Activated T-helper 1 cell treated with anti-CD3 and anti-CD28 coated beads, Interleukin-12 subunit alpha, Interleukin-12 subunit beta, Interleukin-2, Interleukin-4 antibody, amounts not matched to agents 30 ng/mL and 10 ng/mL and 1 ng/mL, durations not matched to agents 14 hours and 24 hours and 36 hours (primary cell): Measurements from ENCODE around the gene MCRIP2. TPM values are rescaled to one million over a fixed set of nuclear protein-coding genes. Genes with fewer than 3 reads are reported as not detected.

Source experiments
- DNase-seq: peaks from one replicate; pipeline ENCODE4 v3.0.0; 2021; ENCODE audit warnings: low spot score
- H3K27ac Mint-ChIP-seq: one replicate; pipeline ENCODE4 v1.8.0; 2021; ENCODE audit warnings: mild to moderate bottlenecking, mixed read lengths
- H3K27me3 Mint-ChIP-seq: one replicate; pipeline ENCODE4 v1.8.0; 2022; ENCODE audit warnings: mild to moderate bottlenecking, moderate library complexity, mixed read lengths; ENCODE audit not compliant: insufficient read depth
- H3K36me3 Mint-ChIP-seq: one replicate; pipeline ENCODE4 v1.8.0; 2021; ENCODE audit warnings: low read depth, mixed read lengths
- H3K4me1 Mint-ChIP-seq: one replicate; pipeline ENCODE4 v1.8.0; 2021; ENCODE audit warnings: low read depth, mixed read lengths
- H3K4me3 Mint-ChIP-seq: one replicate; pipeline ENCODE4 v1.8.0; 2021; ENCODE audit warnings: mild to moderate bottlenecking, moderate library complexity, mixed read lengths
- H3K9me3 Mint-ChIP-seq: one replicate; pipeline ENCODE4 v1.8.0; 2021; ENCODE audit warnings: mixed read lengths
- intact Hi-C: fragments of 100-400 bp; cut with micrococcal nuclease; formaldehyde crosslinking; loops from one replicate; pipeline ENCODE4 v1.15.1; 2024
- total RNA-seq: library from RNA; stranded (reverse); gene quantifications from 2 replicates; pipeline ENCODE4 v1.2.3, GENCODE V29; 2022

MCRIP2 gene
- total RNA-seq, 1 donor from 2014 or later: 66.5 TPM

DNA sequence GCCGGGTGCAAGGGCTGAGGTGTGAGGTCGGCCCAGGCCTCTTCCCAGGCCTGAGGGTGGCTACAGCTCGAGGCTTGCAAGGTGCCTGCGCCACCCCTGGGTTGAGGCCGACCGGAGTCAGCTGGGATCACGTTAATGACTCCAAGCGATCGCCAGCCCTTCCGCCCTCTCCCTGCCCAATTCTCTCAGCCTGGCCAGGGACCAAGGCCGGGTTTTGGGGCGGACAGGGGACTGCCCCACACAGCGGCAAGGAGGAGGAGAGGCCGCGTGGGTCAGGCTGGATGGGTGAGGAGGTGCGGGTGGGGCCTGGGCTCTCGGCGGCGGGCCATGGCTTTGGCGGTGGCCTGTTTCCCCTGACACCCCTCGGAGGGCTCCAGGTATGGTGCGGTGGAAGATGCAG is 51.7 kb downstream of the MCRIP2 start:
- H3K9me3 Mint-ChIP-seq: no peaks in the 10 kb centered on the region
- intact Hi-C loops: no loop called here
- H3K4me1 Mint-ChIP-seq: peaks cover 17% of the 10 kb centered on the region
- H3K27ac Mint-ChIP-seq: no peak overlapping the region
- H3K36me3 Mint-ChIP-seq: peaks cover 3% of the 10 kb centered on the region
- peak overlapping the region; percentile 11 for H3K4me3 Mint-ChIP-seq
- H3K27me3 Mint-ChIP-seq: peaks cover 9% of the 10 kb centered on the region
- no peak for DNase-seq

DNA sequence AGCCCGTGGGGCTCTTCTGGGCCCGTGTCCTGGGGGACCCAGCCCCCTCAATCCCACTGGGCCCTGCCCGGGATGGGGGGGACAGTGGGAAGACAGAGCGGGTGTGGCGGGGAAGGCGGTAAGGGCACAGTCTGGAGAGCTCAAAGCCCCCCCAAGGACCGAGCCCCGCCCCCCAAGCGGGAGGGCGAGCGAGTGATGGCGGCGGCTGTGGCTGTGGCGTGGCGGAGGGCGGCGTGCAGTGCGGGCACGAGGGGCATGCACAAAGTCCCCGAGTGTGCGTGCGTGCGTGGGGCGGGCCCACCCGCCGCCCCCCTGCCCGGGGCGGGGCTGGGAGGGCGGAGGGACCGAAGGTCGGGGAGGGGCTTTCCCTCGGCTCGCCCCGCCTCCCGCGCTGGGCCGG is 52.1 kb downstream of the MCRIP2 start:
- Mint-ChIP-seq H3K36me3 (peaks cover 3% of the 10 kb centered on the region), H3K4me3 (peak overlapping the region; percentile 11), H3K9me3 (no peaks in the 10 kb centered on the region), H3K27ac (no peak overlapping the region), H3K4me1 (peaks cover 17% of the 10 kb centered on the region), H3K27me3 (peaks cover 9% of the 10 kb centered on the region)
- intact Hi-C loops: no loop called here
- DNase-seq: no peak

GRCh38 chr16:694187-694862 is 52.7 kb downstream of the MCRIP2 start:
- H3K36me3 Mint-ChIP-seq: peaks cover 3% of the 10 kb centered on the region
- peak overlapping the region; percentile 54 for H3K4me3 Mint-ChIP-seq
- H3K27ac Mint-ChIP-seq: no peak overlapping the region
- H3K4me1 Mint-ChIP-seq: peaks cover 16% of the 10 kb centered on the region
- H3K27me3 Mint-ChIP-seq: peaks cover 10% of the 10 kb centered on the region
- no peak for DNase-seq
- intact Hi-C loops: no loop called here
- H3K9me3 Mint-ChIP-seq: no peaks in the 10 kb centered on the region

GRCh38 chr16:694863-695354 is 53.3 kb downstream of the MCRIP2 start:
- intact Hi-C loops: loop anchor here (5.0 kb wide), 1 partner anchor 42 kb away; no protein-coding TSS in a partner anchor
- no peak for DNase-seq
- H3K27ac Mint-ChIP-seq: no peak overlapping the region
- peaks cover 11% of the 10 kb centered on the region for H3K27me3 Mint-ChIP-seq
- H3K36me3 Mint-ChIP-seq: peaks cover 3% of the 10 kb centered on the region
- no peak overlapping the region for H3K4me3 Mint-ChIP-seq
- peaks cover 13% of the 10 kb centered on the region for H3K4me1 Mint-ChIP-seq
- H3K9me3 Mint-ChIP-seq: no peaks in the 10 kb centered on the region

- Mint-ChIP-seq H3K4me3 (peak overlapping the region; percentile 80), H3K9me3 (no peaks in the 10 kb centered on the region), H3K4me1 (peaks cover 13% of the 10 kb centered on the region), H3K36me3 (peaks cover 1% of the 10 kb centered on the region), H3K27me3 (peaks cover 13% of the 10 kb centered on the region), H3K27ac (peak overlapping the region; percentile 74)
- intact Hi-C loops: loop anchor here (5.0 kb wide), 1 partner anchor 42 kb away; no protein-coding TSS in a partner anchor
- peak; percentile 66 for DNase-seq
Measured at GRCh38 chr16:695355-696089, 53.9 kb downstream of the MCRIP2 start.

Other genes with a start within 250 kb of the MCRIP2 start
- 57.2 and 58.7 TPM in 2 replicates for gene NME4, start 244.6 kb upstream of the MCRIP2 start, total RNA-seq
- gene DECR2, start 239.9 kb upstream of the MCRIP2 start, total RNA-seq: 18.0 and 20.1 TPM in 2 replicates
- 41.4 and 47.5 TPM in 2 replicates for gene RAB11FIP3, start 216.2 kb upstream of the MCRIP2 start, total RNA-seq
- gene CAPN15, start 114.1 kb upstream of the MCRIP2 start, total RNA-seq: 122 and 124 TPM in 2 replicates
- not detected in 2 replicates for gene PRR35, start 81.4 kb upstream of the MCRIP2 start, total RNA-seq
- gene NHLRC4, start 74.8 kb upstream of the MCRIP2 start, total RNA-seq: 1.0 and 1.2 TPM in 2 replicates
- gene PIGQ, start 71.9 kb upstream of the MCRIP2 start, total RNA-seq: 50.1 and 52.6 TPM in 2 replicates
- 14.0 and 15.2 TPM in 2 replicates for gene RAB40C, start 51.8 kb upstream of the MCRIP2 start, total RNA-seq
- gene WFIKKN1, start 10.8 kb upstream of the MCRIP2 start, total RNA-seq: 0.34 and 0.44 TPM in 2 replicates
- gene METTL26, start 5.5 kb upstream of the MCRIP2 start, total RNA-seq: 141 and 147 TPM in 2 replicates
- gene WDR90, start 7.5 kb downstream of the MCRIP2 start, total RNA-seq: 81.2 and 82.3 TPM in 2 replicates
- gene RHOT2, start 26.3 kb downstream of the MCRIP2 start, total RNA-seq: 165 and 177 TPM in 2 replicates
- 0.71 and 1.1 TPM in 2 replicates for gene RHBDL1, start 33.8 kb downstream of the MCRIP2 start, total RNA-seq
- gene STUB1, start 38.6 kb downstream of the MCRIP2 start, total RNA-seq: 94.0 and 95.4 TPM in 2 replicates
- 63.4 and 71.4 TPM in 2 replicates for gene JMJD8, start 42.5 kb downstream of the MCRIP2 start, total RNA-seq
- gene WDR24, start 48.6 kb downstream of the MCRIP2 start, total RNA-seq: 21.6 and 22.1 TPM in 2 replicates
- 6.3 and 7.6 TPM in 2 replicates for gene FBXL16, start 64.0 kb downstream of the MCRIP2 start, total RNA-seq
- 21.8 and 29.6 TPM in 2 replicates for gene METRN, start 73.3 kb downstream of the MCRIP2 start, total RNA-seq
- gene ANTKMT, start 79.3 kb downstream of the MCRIP2 start, total RNA-seq: 41.3 and 41.6 TPM in 2 replicates
- gene CCDC78, start 84.6 kb downstream of the MCRIP2 start, total RNA-seq: 5.8 and 7.8 TPM in 2 replicates
- gene HAGHL, start 85.3 kb downstream of the MCRIP2 start, total RNA-seq: 15.8 and 19.1 TPM in 2 replicates
- gene CIAO3, start 99.2 kb downstream of the MCRIP2 start, total RNA-seq: 41.0 and 43.1 TPM in 2 replicates
- gene MSLN, start 118.9 kb downstream of the MCRIP2 start, total RNA-seq: not detected in 2 replicates
- 49.4 and 49.9 TPM in 2 replicates for gene RPUSD1, start 146.6 kb downstream of the MCRIP2 start, total RNA-seq
- gene CHTF18, start 146.8 kb downstream of the MCRIP2 start, total RNA-seq: 142 and 154 TPM in 2 replicates
- not detected in 2 replicates for gene GNG13, start 158.9 kb downstream of the MCRIP2 start, total RNA-seq